Measurements from ENCODE around the gene ARHGEF28.

Gene ARHGEF28

GRCh38 chr5:73780302-73781080 is 154.5 kb downstream of the ARHGEF28 start:
- H3K4me3 ChIP-seq (ENCODE audit: low read depth, low read length), result no peak overlapping the region
- no peak for DNase-seq (ENCODE audit: low read depth)
- no peak for TF ChIP-seq CTCF (IDR thresholded peaks at IDR 0.05; ENCODE audit: low read depth, low read length, missing control alignments)

DNA sequence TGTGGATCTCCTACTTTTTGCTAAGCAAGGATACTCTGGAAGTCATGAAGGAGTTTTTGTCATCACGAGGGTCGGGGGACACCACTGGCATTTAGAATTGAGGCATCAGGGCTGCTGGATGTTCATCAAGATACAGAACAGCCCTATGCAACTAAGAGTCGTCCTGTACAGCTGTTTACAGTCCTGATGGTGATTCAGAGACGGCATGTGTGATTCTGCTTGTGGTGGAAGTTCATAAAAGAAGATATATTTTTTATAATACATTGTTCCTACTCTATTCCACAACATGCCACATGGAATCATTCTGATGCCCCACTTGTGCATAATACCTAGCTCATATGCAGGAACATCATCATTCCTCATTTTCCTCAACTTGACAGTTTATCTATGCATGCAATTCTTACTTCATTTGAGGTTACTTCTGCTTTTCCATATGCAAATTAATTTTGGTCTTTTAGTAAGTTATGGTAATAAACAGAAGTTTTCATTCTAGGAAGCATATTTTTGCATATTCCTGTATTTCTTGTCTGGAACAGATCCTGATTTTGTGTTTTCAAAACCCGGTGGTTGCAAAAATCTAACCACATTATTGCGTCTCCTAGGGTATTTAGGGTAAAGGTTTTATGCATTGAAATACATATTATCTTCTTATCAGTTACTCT is 155.2 kb downstream of the ARHGEF28 start:
- no peak overlapping the region for H3K4me3 ChIP-seq (ENCODE audit: low read depth, low read length)
- no peak for DNase-seq (ENCODE audit: low read depth)
- no peak for TF ChIP-seq CTCF (IDR thresholded peaks at IDR 0.05; ENCODE audit: low read depth, low read length, missing control alignments)

GRCh38 chr5:73783828-73784227 is 157.8 kb downstream of the ARHGEF28 start:
- no peak overlapping the region for H3K4me3 ChIP-seq (ENCODE audit: low read depth, low read length)
- DNase-seq (ENCODE audit: low read depth), result no peak
- TF ChIP-seq CTCF (IDR thresholded peaks at IDR 0.05; ENCODE audit: low read depth, low read length, missing control alignments), result peak; percentile 21

DNA sequence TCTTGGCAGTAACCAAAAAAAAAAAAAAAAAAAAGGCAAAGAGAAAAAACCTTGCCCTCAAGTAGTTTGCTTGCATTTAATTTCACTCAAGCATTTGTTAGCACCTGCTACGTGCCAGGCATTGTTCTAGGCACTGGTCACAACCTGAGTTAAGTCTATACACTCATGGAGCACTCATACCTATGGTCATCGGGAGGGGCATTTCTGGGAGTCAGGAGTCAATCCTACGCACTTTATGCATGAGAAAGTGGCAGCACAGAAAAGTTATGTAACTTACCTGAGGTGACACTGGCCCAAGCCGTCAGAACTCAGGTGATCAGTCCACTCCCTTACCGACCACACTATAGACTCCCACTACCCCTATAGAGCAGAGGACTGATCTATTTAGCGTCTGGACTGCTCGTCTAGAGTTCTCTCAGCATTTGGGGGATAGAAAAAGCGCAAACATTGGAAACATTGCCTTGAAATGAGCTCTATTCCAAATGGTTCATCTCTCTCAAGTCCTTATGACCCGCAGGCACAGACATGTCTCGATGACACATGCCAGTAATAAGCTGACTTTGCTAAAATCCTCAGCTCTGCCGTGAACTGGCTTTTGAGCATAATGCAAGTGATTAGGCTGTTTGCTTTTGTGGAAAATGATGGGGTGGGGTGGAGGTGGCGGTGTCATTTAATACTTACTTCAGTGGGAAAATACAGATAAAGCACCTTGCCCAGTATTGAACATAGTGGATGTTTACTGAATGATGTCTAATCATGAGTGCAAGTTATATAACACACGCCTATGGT is 160.2 kb downstream of the ARHGEF28 start:
- TF ChIP-seq CTCF (IDR thresholded peaks at IDR 0.05; ENCODE audit: low read depth, low read length, missing control alignments), result no peak
- H3K4me3 ChIP-seq (ENCODE audit: low read depth, low read length), result no peak overlapping the region
- no peak for DNase-seq (ENCODE audit: low read depth)

DNA sequence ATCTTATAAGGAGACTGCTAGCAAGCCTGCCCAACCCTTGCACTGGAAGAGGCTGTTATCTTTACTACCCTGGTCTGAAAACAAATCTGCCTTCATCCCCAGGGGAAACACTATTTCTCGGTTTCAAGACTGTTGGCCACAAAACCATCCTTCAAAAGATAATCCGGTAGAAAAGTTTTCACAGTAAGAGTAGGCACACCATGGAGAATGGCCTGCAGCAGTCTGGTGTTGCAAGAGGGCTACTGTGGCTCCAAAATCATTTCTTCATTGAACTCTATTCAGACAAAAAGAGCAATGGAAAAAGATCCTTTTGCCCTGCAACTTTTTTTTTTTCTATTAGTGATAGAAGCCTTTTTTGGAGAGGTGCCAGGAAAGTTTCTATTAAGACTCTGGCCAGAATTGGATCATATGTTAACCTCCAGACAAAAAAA is 163.9 kb downstream of the ARHGEF28 start:
- no peak for DNase-seq (ENCODE audit: low read depth)
- H3K4me3 ChIP-seq (ENCODE audit: low read depth, low read length), result no peak overlapping the region
- no peak for TF ChIP-seq CTCF (IDR thresholded peaks at IDR 0.05; ENCODE audit: low read depth, low read length, missing control alignments)

DNA sequence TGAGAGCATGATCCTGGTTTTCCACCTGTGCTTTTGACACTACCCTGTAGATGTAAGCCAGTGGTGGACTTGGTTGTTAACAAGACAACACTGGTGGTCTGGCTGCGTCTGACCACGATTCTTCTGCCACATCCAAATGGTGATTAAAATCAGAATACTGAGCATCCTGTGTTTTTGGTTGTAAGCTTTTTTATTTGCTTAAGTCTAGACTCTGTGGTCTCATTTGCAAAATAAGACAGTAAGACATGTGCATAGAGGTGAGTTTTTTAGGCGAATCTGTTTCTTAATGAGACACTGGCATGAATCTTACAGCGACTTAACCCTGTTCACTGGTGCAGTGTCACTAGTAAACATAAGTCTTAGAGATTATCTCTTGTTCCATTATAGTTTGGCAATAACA is 165.4 kb downstream of the ARHGEF28 start:
- H3K4me3 ChIP-seq (ENCODE audit: low read depth, low read length), result no peak overlapping the region
- TF ChIP-seq CTCF (IDR thresholded peaks at IDR 0.05; ENCODE audit: low read depth, low read length, missing control alignments), result no peak

More for the DNA sequence above, 165.4 kb downstream of the ARHGEF28 start:
- no peak for DNase-seq (ENCODE audit: low read depth)

Measured in GM12864 (cell line).